OCI-LY7 (cell line): ENCODE data around the gene KCNMB2.

ENCODE experiments used
- EZH2phosphoT487 ChIP-seq: fragments of 200-600 bp; sonication (generic); IDR thresholded peaks from 2 replicates; pipeline ENCODE4 v1.6.1; 2018; ENCODE audit warnings: low read depth, borderline replicate concordance, mild to moderate bottlenecking, mixed run types, antibody characterized with exemption, low read length, moderate library complexity, mixed read lengths
- TF ChIP-seq, protein P1 (sequence below): fragments of 200-600 bp; sonication (generic); conservative IDR thresholded peaks from 2 replicates; pipeline ENCODE4 v1.5.1; 2014; ENCODE audit warnings: mild to moderate bottlenecking, antibody characterized with exemption, low read length, moderate library complexity, mixed read lengths

DNA sequence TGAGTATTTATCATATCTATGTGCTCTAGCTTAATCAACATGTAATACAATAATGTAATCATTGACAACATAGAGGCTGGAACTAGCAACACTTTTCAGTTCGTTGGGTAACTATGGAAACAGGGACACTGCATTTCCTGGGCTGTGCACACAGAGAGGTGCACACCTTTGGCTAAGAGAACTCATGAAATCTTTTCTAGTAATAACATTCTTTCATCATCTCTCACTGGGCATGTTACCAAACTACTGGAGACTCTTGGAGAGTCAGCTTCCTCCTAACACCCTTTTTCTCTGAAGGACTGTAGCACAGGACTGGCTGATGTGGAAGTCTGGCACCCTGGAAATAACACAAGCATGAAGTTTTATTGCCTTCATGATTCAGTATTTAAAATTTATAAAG lies 135.6 kb downstream of the KCNMB2 start:
- no peak for TF ChIP-seq EZH2phosphoT487
- TF ChIP-seq, protein P1, sequence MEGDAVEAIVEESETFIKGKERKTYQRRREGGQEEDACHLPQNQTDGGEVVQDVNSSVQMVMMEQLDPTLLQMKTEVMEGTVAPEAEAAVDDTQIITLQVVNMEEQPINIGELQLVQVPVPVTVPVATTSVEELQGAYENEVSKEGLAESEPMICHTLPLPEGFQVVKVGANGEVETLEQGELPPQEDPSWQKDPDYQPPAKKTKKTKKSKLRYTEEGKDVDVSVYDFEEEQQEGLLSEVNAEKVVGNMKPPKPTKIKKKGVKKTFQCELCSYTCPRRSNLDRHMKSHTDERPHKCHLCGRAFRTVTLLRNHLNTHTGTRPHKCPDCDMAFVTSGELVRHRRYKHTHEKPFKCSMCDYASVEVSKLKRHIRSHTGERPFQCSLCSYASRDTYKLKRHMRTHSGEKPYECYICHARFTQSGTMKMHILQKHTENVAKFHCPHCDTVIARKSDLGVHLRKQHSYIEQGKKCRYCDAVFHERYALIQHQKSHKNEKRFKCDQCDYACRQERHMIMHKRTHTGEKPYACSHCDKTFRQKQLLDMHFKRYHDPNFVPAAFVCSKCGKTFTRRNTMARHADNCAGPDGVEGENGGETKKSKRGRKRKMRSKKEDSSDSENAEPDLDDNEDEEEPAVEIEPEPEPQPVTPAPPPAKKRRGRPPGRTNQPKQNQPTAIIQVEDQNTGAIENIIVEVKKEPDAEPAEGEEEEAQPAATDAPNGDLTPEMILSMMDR, result no peak
